Measurements from ENCODE around the gene CLRN3.

DNA sequence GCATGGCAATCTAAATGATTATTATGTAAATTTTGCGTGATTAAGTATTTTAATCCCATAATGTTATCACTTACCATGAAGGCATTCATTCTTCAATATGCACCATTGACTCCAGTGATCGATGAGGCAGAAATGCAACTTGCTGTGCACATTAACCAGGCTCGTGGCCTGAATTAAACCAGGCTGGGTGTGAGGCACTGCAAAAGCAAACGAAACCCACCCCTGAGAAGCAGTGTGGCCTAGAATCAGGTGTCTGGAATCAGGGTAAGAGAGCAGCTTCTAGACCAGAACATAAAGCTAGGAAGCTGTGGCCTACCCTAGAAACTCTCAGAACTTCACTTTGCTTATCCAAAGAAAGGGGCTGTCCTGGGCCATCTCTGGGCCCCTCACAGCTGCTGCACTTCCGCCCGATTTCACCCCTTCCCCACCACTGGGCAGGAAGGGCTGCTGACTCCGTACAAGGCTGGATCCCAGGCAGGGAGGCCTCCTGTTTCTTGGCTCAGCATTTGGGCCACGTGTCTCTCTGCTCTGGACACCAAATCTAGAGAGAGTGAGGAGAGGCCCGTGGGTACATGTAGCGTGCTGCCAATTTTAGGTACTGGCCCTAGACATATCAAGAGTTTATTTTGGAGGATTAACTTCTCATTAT, 18.6 kb upstream of the CLRN3 start:
- TF ChIP-seq, protein P1, sequence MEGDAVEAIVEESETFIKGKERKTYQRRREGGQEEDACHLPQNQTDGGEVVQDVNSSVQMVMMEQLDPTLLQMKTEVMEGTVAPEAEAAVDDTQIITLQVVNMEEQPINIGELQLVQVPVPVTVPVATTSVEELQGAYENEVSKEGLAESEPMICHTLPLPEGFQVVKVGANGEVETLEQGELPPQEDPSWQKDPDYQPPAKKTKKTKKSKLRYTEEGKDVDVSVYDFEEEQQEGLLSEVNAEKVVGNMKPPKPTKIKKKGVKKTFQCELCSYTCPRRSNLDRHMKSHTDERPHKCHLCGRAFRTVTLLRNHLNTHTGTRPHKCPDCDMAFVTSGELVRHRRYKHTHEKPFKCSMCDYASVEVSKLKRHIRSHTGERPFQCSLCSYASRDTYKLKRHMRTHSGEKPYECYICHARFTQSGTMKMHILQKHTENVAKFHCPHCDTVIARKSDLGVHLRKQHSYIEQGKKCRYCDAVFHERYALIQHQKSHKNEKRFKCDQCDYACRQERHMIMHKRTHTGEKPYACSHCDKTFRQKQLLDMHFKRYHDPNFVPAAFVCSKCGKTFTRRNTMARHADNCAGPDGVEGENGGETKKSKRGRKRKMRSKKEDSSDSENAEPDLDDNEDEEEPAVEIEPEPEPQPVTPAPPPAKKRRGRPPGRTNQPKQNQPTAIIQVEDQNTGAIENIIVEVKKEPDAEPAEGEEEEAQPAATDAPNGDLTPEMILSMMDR (IDR thresholded peaks at IDR 0.05; ENCODE audit: poor library complexity, severe bottlenecking): no peak
- no peak for TF ChIP-seq RAD21 (conservative IDR thresholded peaks at IDR 0.05)
- TF ChIP-seq, protein P2, sequence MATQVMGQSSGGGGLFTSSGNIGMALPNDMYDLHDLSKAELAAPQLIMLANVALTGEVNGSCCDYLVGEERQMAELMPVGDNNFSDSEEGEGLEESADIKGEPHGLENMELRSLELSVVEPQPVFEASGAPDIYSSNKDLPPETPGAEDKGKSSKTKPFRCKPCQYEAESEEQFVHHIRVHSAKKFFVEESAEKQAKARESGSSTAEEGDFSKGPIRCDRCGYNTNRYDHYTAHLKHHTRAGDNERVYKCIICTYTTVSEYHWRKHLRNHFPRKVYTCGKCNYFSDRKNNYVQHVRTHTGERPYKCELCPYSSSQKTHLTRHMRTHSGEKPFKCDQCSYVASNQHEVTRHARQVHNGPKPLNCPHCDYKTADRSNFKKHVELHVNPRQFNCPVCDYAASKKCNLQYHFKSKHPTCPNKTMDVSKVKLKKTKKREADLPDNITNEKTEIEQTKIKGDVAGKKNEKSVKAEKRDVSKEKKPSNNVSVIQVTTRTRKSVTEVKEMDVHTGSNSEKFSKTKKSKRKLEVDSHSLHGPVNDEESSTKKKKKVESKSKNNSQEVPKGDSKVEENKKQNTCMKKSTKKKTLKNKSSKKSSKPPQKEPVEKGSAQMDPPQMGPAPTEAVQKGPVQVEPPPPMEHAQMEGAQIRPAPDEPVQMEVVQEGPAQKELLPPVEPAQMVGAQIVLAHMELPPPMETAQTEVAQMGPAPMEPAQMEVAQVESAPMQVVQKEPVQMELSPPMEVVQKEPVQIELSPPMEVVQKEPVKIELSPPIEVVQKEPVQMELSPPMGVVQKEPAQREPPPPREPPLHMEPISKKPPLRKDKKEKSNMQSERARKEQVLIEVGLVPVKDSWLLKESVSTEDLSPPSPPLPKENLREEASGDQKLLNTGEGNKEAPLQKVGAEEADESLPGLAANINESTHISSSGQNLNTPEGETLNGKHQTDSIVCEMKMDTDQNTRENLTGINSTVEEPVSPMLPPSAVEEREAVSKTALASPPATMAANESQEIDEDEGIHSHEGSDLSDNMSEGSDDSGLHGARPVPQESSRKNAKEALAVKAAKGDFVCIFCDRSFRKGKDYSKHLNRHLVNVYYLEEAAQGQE (IDR thresholded peaks at IDR 0.05; ENCODE audit: borderline replicate concordance): no peak
- TF ChIP-seq EZH2 (IDR thresholded peaks at IDR 0.05; ENCODE audit: borderline replicate concordance, insufficient read depth, low read length, poor library complexity, severe bottlenecking): no peak
- TF ChIP-seq SMC3 (conservative IDR thresholded peaks at IDR 0.05; ENCODE audit: poor library complexity): no peak
